SH-SY5Y (cell line): ENCODE data around the gene AACS.

ENCODE experiments used
- GATA2 ChIP-seq: IDR thresholded peaks from 2 replicates; pipeline ENCODE4 v1.6.1; 2011; ENCODE audit warnings: mild to moderate bottlenecking, low read depth, low read length
- GATA3 ChIP-seq: IDR thresholded peaks from 2 replicates; pipeline ENCODE4 v1.6.1; 2011; ENCODE audit warnings: low read depth, mild to moderate bottlenecking, low read length, moderate library complexity

DNA sequence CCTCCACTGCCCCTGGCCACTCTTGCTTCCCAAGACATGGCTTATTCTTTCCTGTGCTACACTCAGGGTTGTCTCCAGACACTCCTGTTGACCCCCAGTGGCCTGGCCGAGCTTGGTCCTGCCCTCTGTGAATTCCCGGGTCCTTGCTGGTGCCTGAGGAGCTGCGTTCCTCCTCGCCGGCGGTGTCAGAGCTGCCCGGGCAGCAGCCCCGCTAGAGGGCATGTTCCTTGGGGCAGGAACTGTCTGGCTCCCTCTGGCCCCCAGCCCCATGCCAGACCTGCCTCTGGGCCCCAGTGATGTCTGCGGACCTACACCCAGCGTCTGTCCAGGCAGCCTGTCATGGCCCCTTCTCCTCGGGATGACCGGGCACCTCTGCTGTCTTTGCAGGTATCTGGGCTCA lies 68.4 kb downstream of the AACS start:
- TF ChIP-seq GATA3 (no peak), GATA2 (no peak)
